ENCODE data around the gene MN1.

DNA sequence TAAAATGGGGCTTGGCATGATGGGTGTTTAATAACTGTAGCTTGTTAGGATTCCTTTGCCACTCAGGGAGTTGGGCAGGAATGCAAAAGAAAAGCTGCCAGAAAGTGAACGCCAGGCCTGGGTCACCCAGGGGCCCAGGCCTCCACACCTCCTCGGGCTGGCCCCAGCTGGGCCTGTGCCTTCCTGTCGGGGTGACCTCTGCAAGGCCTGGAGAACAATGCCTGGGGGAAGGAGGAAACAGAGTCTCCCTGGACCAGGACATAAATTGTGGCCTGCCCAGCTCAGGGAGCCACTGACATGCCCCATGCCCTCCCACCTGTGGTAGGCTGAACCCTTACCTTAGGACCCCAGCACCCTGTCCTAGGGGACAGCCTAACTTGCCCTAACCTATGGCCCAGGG lies 21.9 kb downstream of the MN1 start:
- TF ChIP-seq, protein P1, sequence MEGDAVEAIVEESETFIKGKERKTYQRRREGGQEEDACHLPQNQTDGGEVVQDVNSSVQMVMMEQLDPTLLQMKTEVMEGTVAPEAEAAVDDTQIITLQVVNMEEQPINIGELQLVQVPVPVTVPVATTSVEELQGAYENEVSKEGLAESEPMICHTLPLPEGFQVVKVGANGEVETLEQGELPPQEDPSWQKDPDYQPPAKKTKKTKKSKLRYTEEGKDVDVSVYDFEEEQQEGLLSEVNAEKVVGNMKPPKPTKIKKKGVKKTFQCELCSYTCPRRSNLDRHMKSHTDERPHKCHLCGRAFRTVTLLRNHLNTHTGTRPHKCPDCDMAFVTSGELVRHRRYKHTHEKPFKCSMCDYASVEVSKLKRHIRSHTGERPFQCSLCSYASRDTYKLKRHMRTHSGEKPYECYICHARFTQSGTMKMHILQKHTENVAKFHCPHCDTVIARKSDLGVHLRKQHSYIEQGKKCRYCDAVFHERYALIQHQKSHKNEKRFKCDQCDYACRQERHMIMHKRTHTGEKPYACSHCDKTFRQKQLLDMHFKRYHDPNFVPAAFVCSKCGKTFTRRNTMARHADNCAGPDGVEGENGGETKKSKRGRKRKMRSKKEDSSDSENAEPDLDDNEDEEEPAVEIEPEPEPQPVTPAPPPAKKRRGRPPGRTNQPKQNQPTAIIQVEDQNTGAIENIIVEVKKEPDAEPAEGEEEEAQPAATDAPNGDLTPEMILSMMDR (IDR thresholded peaks at IDR 0.05): no peak
- no peak for TF ChIP-seq POLR2A (IDR thresholded peaks at IDR 0.05)
- no peak for TF ChIP-seq POLR2AphosphoS5 (IDR thresholded peaks at IDR 0.05; ENCODE audit: insufficient read depth in 1 of 2, low read depth in 1 of 2)

Measured in vagina (tissue), 2 donors.